ENCODE measurements around the gene RNASE13. TPM values are rescaled to one million over a fixed set of nuclear protein-coding genes. Genes with fewer than 3 reads are reported as not detected.

RNASE13 gene
- total RNA-seq, 1 experiment from 2014 or later = not detected

GRCh38 chr14:21070610-21071224 is 36.1 kb upstream of the RNASE13 start (continued):
- TF ChIP-seq MAX (CRISPR knock-in tag; IDR thresholded peaks at IDR 0.05) = peak; percentile 42
- TF ChIP-seq ZNF138 (CRISPR knock-in tag; conservative IDR thresholded peaks at IDR 0.05) = no peak
- peak; percentile 5; the same call in 1 of the 2 replicates for TF ChIP-seq FOXP4 (CRISPR knock-in tag; IDR thresholded peaks at IDR 0.05)
- 0 out of 2 replicates have a peak, but pooled peaks have one; percentile 32 for TF ChIP-seq PREB (CRISPR knock-in tag; IDR thresholded peaks at IDR 0.05; ENCODE audit: borderline replicate concordance)
- peak; percentile 43; the same call in 1 of the 2 replicates for TF ChIP-seq MYBL2 (CRISPR knock-in tag; IDR thresholded peaks at IDR 0.05)
- TF ChIP-seq MLX (CRISPR knock-in tag; IDR thresholded peaks at IDR 0.05) = no peak
- TF ChIP-seq ZSCAN18 (CRISPR knock-in tag; IDR thresholded peaks at IDR 0.05) = no peak
- peak; percentile 56; the same call in 1 of the 2 replicates for TF ChIP-seq ARID4B (CRISPR knock-in tag; IDR thresholded peaks at IDR 0.05; ENCODE audit: borderline replicate concordance)
- TF ChIP-seq ZBTB21 (CRISPR knock-in tag; IDR thresholded peaks at IDR 0.05; ENCODE audit: borderline replicate concordance) = no peak
- no peak; the same call in 1 of the 2 replicates for TF ChIP-seq FOXP1 (CRISPR knock-in tag; IDR thresholded peaks at IDR 0.05; ENCODE audit: borderline replicate concordance)
- TF ChIP-seq ETV6 (CRISPR knock-in tag; IDR thresholded peaks at IDR 0.05) = 0 out of 2 replicates have a peak, but pooled peaks have one; percentile 15
- TF ChIP-seq ZNF423 (CRISPR knock-in tag; IDR thresholded peaks at IDR 0.05) = peak; percentile 40; the same call in 1 of the 2 replicates
- no peak for TF ChIP-seq STAT6 (CRISPR knock-in tag; conservative IDR thresholded peaks at IDR 0.05; ENCODE audit: low read depth)
- TF ChIP-seq ZNF532 (CRISPR knock-in tag; IDR thresholded peaks at IDR 0.05; ENCODE audit: borderline replicate concordance) = no peak
- no peak for TF ChIP-seq SMAD3 (CRISPR knock-in tag; IDR thresholded peaks at IDR 0.05; ENCODE audit: borderline replicate concordance)
- TF ChIP-seq SMAD4 (CRISPR knock-in tag; IDR thresholded peaks at IDR 0.05) = no peak
- no peak for TF ChIP-seq EMX1 (CRISPR knock-in tag; IDR thresholded peaks at IDR 0.05)
